Nephron progenitor cell (in vitro differentiated cells): ENCODE results near the gene CRY1.
A peak's percentile ranks its signal among the peaks of the same experiment; 100 is the strongest.

Experiments
- DNase-seq: peaks from one replicate; pipeline ENCODE4 v3.0.0; 2021
- H3K27ac Mint-ChIP-seq: 2 replicates; pipeline ENCODE4 v1.8.0; 2021; ENCODE audit warnings: mild to moderate bottlenecking, moderate library complexity, mixed read lengths
- H3K27me3 Mint-ChIP-seq: 2 replicates; pipeline ENCODE4 v1.8.0; 2021; ENCODE audit warnings: mild to moderate bottlenecking, low read depth, mixed read lengths; ENCODE audit not compliant: poor library complexity
- H3K36me3 Mint-ChIP-seq: 2 replicates; pipeline ENCODE4 v1.8.0; 2021; ENCODE audit warnings: low read depth, mixed read lengths
- H3K4me1 Mint-ChIP-seq: 2 replicates; pipeline ENCODE4 v1.8.0; 2021; ENCODE audit warnings: mixed read lengths
- H3K4me3 Mint-ChIP-seq: 2 replicates; pipeline ENCODE4 v1.8.0; 2021; ENCODE audit warnings: mild to moderate bottlenecking, moderate library complexity, mixed read lengths
- H3K9me3 Mint-ChIP-seq: 2 replicates; pipeline ENCODE4 v1.8.0; 2021; ENCODE audit warnings: mild to moderate bottlenecking, moderate library complexity, mixed read lengths
- CTCF ChIP-seq: fragments of 200-600 bp; sonication (generic); IDR thresholded peaks from 2 replicates; pipeline ENCODE4 v1.5.0; 2021; ENCODE audit warnings: antibody characterized with exemption

The CRY1 gene

GRCh38 chr12:107093417-107094182, at the start of gene CRY1:
CRY1 (minus strand) TSS chr12:107093549; CDS start chr12:107092961, 588 bp downstream.
- Mint-ChIP-seq H3K9me3 (peaks cover 20% of the 10 kb centered on the region), H3K36me3 (peaks cover 11% of the 10 kb centered on the region), H3K27me3 (peaks cover 8% of the 10 kb centered on the region), H3K4me1 (peaks cover 12% of the 10 kb centered on the region), H3K27ac (peak within 1 kb of the TSS; percentile 100), H3K4me3 (no peak within 1 kb of the TSS)
- no peak for TF ChIP-seq CTCF
- peak; percentile 98 for DNase-seq

GRCh38 chr12:107139787-107140186, 46.4 kb upstream of the CRY1 start:
- no peak overlapping the region for H3K27ac Mint-ChIP-seq
- no peaks in the 10 kb centered on the region for H3K36me3 Mint-ChIP-seq
- DNase-seq = no peak
- peaks cover 13% of the 10 kb centered on the region for H3K27me3 Mint-ChIP-seq
- TF ChIP-seq CTCF = no peak
- peaks cover 6% of the 10 kb centered on the region for H3K4me1 Mint-ChIP-seq
- no peak overlapping the region for H3K4me3 Mint-ChIP-seq
- no peaks in the 10 kb centered on the region for H3K9me3 Mint-ChIP-seq

GRCh38 chr12:107138990-107139389, 45.6 kb upstream of the CRY1 start:
- no peak for TF ChIP-seq CTCF
- Mint-ChIP-seq H3K4me3 (no peak overlapping the region), H3K9me3 (no peaks in the 10 kb centered on the region), H3K27me3 (peaks cover 13% of the 10 kb centered on the region), H3K4me1 (peaks cover 5% of the 10 kb centered on the region), H3K36me3 (no peaks in the 10 kb centered on the region), H3K27ac (no peak overlapping the region)
- DNase-seq = no peak

- Mint-ChIP-seq H3K4me1 (peaks cover 23% of the 10 kb centered on the region), H3K4me3 (no peak overlapping the region), H3K9me3 (no peaks in the 10 kb centered on the region), H3K36me3 (no peaks in the 10 kb centered on the region), H3K27ac (no peak overlapping the region), H3K27me3 (peaks cover 5% of the 10 kb centered on the region)
- no peak for TF ChIP-seq CTCF
- DNase-seq = no peak
Measured at GRCh38 chr12:107135177-107135576, 41.8 kb upstream of the CRY1 start.

- H3K27ac Mint-ChIP-seq = no peak overlapping the region
- H3K4me1 Mint-ChIP-seq = peaks cover 27% of the 10 kb centered on the region
- DNase-seq = no peak
- H3K4me3 Mint-ChIP-seq = no peak overlapping the region
- no peaks in the 10 kb centered on the region for H3K36me3 Mint-ChIP-seq
- TF ChIP-seq CTCF = no peak
- no peaks in the 10 kb centered on the region for H3K9me3 Mint-ChIP-seq
- H3K27me3 Mint-ChIP-seq = peaks cover 5% of the 10 kb centered on the region
Measured at GRCh38 chr12:107134558-107134957, 41.2 kb upstream of the CRY1 start.

GRCh38 chr12:107133462-107133861, 40.1 kb upstream of the CRY1 start:
- no peak for TF ChIP-seq CTCF
- Mint-ChIP-seq H3K36me3 (no peaks in the 10 kb centered on the region), H3K27ac (no peak overlapping the region), H3K27me3 (peaks cover 5% of the 10 kb centered on the region), H3K9me3 (no peaks in the 10 kb centered on the region), H3K4me3 (no peak overlapping the region), H3K4me1 (peaks cover 28% of the 10 kb centered on the region)
- no peak for DNase-seq
